Epithelial cell of proximal tubule (primary cell): ENCODE data around the gene NKX1-2. TPM values are rescaled to one million over a fixed set of nuclear protein-coding genes. Genes with fewer than 3 reads are reported as not detected.
"Not testable (repeated sequence)": the region's sequence is repeated elsewhere in the genome, so short reads cannot be mapped to it uniquely, and the experiment has no call there.

Experiments
- DNase-seq: peaks from one replicate; pipeline ENCODE4 v3.0.0-alpha.2; 2011; ENCODE audit warnings: low read depth
- H3K4me3 ChIP-seq: 2 replicates; pipeline ENCODE4 v1.5.1; 2011; ENCODE audit warnings: low read depth, mild to moderate bottlenecking, low read length
- CTCF ChIP-seq: conservative IDR thresholded peaks from 2 replicates; pipeline ENCODE4 v1.5.1; 2012; ENCODE audit warnings: low read depth, mild to moderate bottlenecking, low read length
- total RNA-seq: library from RNA; depleted of rRNA; stranded (reverse); fragments of >200 nt; gene quantifications from 2 replicates; pipeline ENCODE4 v1.2.3, GENCODE V29; 2015

NKX1-2 gene
- total RNA-seq, 1 donor from 2014 or later: not detected

- no peak for DNase-seq
- TF ChIP-seq CTCF: no peak
- no peak overlapping the region for H3K4me3 ChIP-seq
Observed at GRCh38 chr10:124446830-124447750, 2.7 kb downstream of the NKX1-2 start.

GRCh38 chr10:124441694-124442093 is 8.1 kb downstream of the NKX1-2 start:
- DNase-seq, H3K4me3 ChIP-seq: not testable (repeated sequence)

- no peak overlapping the region for H3K4me3 ChIP-seq
- no peak for TF ChIP-seq CTCF
- DNase-seq: no peak
Observed at GRCh38 chr10:124436191-124436638, 13.6 kb downstream of the NKX1-2 start.

GRCh38 chr10:124435683-124436082 is 14.2 kb downstream of the NKX1-2 start:
- H3K4me3 ChIP-seq: not testable (repeated sequence)

GRCh38 chr10:124433461-124433860 is 16.4 kb downstream of the NKX1-2 start:
- TF ChIP-seq CTCF: no peak
- DNase-seq: no peak
- no peak overlapping the region for H3K4me3 ChIP-seq

More at GRCh38 chr10:124435683-124436082, 14.2 kb downstream of the NKX1-2 start:
- DNase-seq: not testable (repeated sequence)

- no peak for DNase-seq
- no peak for TF ChIP-seq CTCF
Observed at GRCh38 chr10:124430077-124430476, 19.8 kb downstream of the NKX1-2 start.

GRCh38 chr10:124429576-124429975 is 20.3 kb downstream of the NKX1-2 start:
- H3K4me3 ChIP-seq: no peak overlapping the region
- TF ChIP-seq CTCF: no peak
- DNase-seq: no peak

More at GRCh38 chr10:124430077-124430476, 19.8 kb downstream of the NKX1-2 start:
- H3K4me3 ChIP-seq: no peak overlapping the region

GRCh38 chr10:124428207-124428777 is 21.5 kb downstream of the NKX1-2 start:
- TF ChIP-seq CTCF: no peak
- H3K4me3 ChIP-seq: no peak overlapping the region
- no peak for DNase-seq
